A673 (cell line): ENCODE measurements around the gene PASD1. TPM values are rescaled to one million over a fixed set of nuclear protein-coding genes. Genes with fewer than 3 reads are reported as not detected.

ENCODE experiments used
- BruUV-seq: library from RNA; stranded (reverse); fragments of 400-500 nt; replicated peaks from 2 replicates; lab custom pipeline; 2021; lab: Mats Ljungman, UMichigan
- CTCF ChIA-PET: fragments of 300-600 bp; sonication (Branson Sonifier 250); formaldehyde crosslinking; loops from one replicate; lab custom pipeline; 2022; ENCODE audit warnings: antibody characterized with exemption; lab: Charles Lee
- POLR2A ChIA-PET: fragments of 300-600 bp; sonication (Branson Sonifier 250); formaldehyde crosslinking; loops from one replicate; lab custom pipeline; 2022; ENCODE audit warnings: antibody characterized with exemption; ENCODE audit not compliant: low non-redundant PET; lab: Charles Lee
- DNase-seq: peaks from one replicate; pipeline ENCODE4 v3.0.0-alpha.2; 2015; ENCODE audit warnings: low spot score
- H3K27ac ChIP-seq: fragments of 200-600 bp; sonication (generic); 2 replicates; pipeline ENCODE4 v1.5.1; 2016; ENCODE audit warnings: mixed run types, low read depth, mild to moderate bottlenecking, mixed read lengths, antibody characterized with exemption, low read length; ENCODE audit not compliant: poor library complexity, severe bottlenecking
- H3K27me3 ChIP-seq: fragments of 200-600 bp; sonication (generic); replicated peaks from 2 replicates; pipeline ENCODE4 v1.6.1; 2017; ENCODE audit warnings: mixed run types, low read depth, mild to moderate bottlenecking, mixed read lengths, antibody characterized with exemption, low read length; ENCODE audit not compliant: insufficient read depth, poor library complexity
- H3K36me3 ChIP-seq: fragments of 200-600 bp; sonication (generic); 2 replicates; pipeline ENCODE4 v1.6.1; 2016; ENCODE audit warnings: mixed run types, mild to moderate bottlenecking, mixed read lengths, antibody characterized with exemption, low read length; ENCODE audit not compliant: insufficient read depth, poor library complexity, severe bottlenecking
- H3K4me1 ChIP-seq: fragments of 200-600 bp; sonication (generic); 2 replicates; pipeline ENCODE4 v1.6.1; 2017; ENCODE audit warnings: mixed run types, mild to moderate bottlenecking, mixed read lengths, antibody characterized with exemption, low read length; ENCODE audit not compliant: insufficient read depth, poor library complexity, severe bottlenecking
- H3K4me3 ChIP-seq: fragments of 200-600 bp; sonication (generic); 2 replicates; pipeline ENCODE4 v1.5.1; 2016; ENCODE audit warnings: low read depth, mixed run types, mild to moderate bottlenecking, mixed read lengths, low read length; ENCODE audit not compliant: poor library complexity, severe bottlenecking
- H3K9me3 ChIP-seq: fragments of 200-600 bp; sonication (generic); 2 replicates; pipeline ENCODE4 v1.6.1; 2016; ENCODE audit warnings: mixed run types, low read depth, mild to moderate bottlenecking, mixed read lengths, antibody characterized with exemption, low read length; ENCODE audit not compliant: poor library complexity, severe bottlenecking
- EZH2 ChIP-seq: fragments of 200-600 bp; sonication (generic); IDR thresholded peaks from 2 replicates; pipeline ENCODE4 v1.6.1; 2017; ENCODE audit warnings: borderline replicate concordance, low read depth, mild to moderate bottlenecking, mixed read lengths, antibody characterized with exemption, low read length; ENCODE audit not compliant: poor library complexity, severe bottlenecking
- intact Hi-C: fragments of 100-400 bp; cut with micrococcal nuclease; formaldehyde crosslinking; loops from one replicate; pipeline ENCODE4 v1.10.0; 2022; ENCODE audit not compliant: unreplicated experiment
- total RNA-seq: library from RNA; stranded (reverse); gene quantifications from 2 replicates; pipeline ENCODE4 v1.2.3, GENCODE V29; 2021
- TF ChIP-seq, protein P1 (sequence below): fragments of 300-800, 200-600 bp; sonication (generic); conservative IDR thresholded peaks from 2 replicates; pipeline ENCODE4 v1.5.1; 2017; ENCODE audit warnings: low read depth, mild to moderate bottlenecking, antibody characterized with exemption, low read length, moderate library complexity, mixed read lengths

The PASD1 gene
- total RNA-seq, 1 experiment from 2014 or later, result not detected

DNA sequence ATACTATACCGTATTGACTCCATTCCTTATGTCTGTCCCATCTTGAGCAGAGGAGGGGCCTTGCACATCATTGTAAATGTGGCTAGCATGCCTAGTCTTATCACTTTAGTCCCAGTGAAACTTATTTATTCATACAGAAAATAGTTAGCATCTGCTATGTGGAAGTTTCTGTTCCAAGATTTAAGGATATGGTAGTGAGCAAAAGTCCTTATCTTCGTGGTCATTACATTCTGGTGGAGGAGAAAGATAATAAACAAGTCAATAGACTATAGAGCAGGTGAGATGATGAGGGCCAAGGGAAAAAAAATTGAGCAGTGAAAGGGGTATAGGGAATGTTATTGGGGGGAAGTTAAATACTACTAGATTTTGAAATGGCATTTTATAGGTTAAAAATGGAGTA is 68.3 kb downstream of the PASD1 start:
- Histone ChIP-seq H3K36me3 (no peaks in the 10 kb centered on the region), H3K27ac (no peak overlapping the region), H3K4me1 (no peaks in the 10 kb centered on the region), H3K4me3 (no peak overlapping the region), H3K27me3 (no peaks in the 10 kb centered on the region), H3K9me3 (no peaks in the 10 kb centered on the region)
- BruUV-seq, result no TSS peak
- ChIA-PET POLR2A (no interaction called here), CTCF (no interaction called here)
- intact Hi-C loops, result no loop called here
- DNase-seq, result no peak
- TF ChIP-seq, protein P1, sequence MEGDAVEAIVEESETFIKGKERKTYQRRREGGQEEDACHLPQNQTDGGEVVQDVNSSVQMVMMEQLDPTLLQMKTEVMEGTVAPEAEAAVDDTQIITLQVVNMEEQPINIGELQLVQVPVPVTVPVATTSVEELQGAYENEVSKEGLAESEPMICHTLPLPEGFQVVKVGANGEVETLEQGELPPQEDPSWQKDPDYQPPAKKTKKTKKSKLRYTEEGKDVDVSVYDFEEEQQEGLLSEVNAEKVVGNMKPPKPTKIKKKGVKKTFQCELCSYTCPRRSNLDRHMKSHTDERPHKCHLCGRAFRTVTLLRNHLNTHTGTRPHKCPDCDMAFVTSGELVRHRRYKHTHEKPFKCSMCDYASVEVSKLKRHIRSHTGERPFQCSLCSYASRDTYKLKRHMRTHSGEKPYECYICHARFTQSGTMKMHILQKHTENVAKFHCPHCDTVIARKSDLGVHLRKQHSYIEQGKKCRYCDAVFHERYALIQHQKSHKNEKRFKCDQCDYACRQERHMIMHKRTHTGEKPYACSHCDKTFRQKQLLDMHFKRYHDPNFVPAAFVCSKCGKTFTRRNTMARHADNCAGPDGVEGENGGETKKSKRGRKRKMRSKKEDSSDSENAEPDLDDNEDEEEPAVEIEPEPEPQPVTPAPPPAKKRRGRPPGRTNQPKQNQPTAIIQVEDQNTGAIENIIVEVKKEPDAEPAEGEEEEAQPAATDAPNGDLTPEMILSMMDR, result no peak
- no peak for TF ChIP-seq EZH2

DNA sequence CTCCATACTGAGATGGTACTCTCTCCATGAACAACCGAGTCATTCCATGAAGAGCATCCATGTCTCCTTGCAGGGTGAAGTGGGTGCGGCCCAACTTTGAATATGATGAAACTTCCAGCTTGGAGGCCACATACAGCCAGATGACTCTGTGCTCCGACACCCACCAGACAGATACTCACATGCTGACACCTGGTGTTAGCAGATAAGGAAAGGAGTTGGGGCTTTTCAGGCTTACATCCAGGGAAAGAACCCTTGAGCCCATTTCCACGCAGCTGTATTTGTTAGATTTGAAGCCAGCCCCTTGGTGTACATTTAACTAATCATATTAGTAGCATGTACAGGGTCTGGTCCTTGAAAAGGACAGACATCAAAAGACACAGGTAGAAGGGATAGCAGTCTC is 69.7 kb downstream of the PASD1 start:
- no peak for TF ChIP-seq EZH2
- TF ChIP-seq, protein P1, result no peak
- POLR2A ChIA-PET, result no interaction called here
- intact Hi-C loops, result no loop called here
- no peak for DNase-seq
- Histone ChIP-seq H3K4me3 (no peak overlapping the region), H3K36me3 (no peaks in the 10 kb centered on the region), H3K4me1 (no peaks in the 10 kb centered on the region), H3K9me3 (no peaks in the 10 kb centered on the region), H3K27ac (no peak overlapping the region), H3K27me3 (no peaks in the 10 kb centered on the region)
- CTCF ChIA-PET, result no interaction called here
- BruUV-seq, result no TSS peak

DNA sequence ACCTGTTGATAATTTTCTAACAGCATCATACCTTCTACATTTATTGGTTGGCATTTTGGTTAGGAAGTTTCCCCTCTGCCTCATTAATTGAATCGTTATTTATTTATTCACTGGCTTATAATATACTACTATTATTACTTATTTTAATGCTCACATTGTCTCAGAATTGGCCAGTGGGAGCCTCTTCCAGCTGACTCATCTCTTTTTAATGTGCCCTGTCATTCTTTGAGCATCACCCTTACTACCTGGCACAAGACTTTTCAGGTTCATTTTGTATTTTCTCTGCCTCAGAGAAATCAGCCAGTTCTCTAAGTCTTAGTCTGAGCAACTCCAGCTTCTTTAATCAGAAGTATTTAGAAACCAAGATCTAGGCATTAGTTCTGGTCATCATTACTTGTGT is 71.5 kb downstream of the PASD1 start:
- no peaks in the 10 kb centered on the region for H3K4me1 ChIP-seq
- no TSS peak for BruUV-seq
- H3K27me3 ChIP-seq, result no peaks in the 10 kb centered on the region
- no peak overlapping the region for H3K4me3 ChIP-seq
- POLR2A ChIA-PET, result no interaction called here
- H3K36me3 ChIP-seq, result no peaks in the 10 kb centered on the region
- H3K9me3 ChIP-seq, result no peaks in the 10 kb centered on the region
- intact Hi-C loops, result no loop called here
- no peak for DNase-seq
- CTCF ChIA-PET, result no interaction called here
- TF ChIP-seq, protein P1, result no peak
- TF ChIP-seq EZH2, result no peak
- H3K27ac ChIP-seq, result no peak overlapping the region
